Spleen (tissue), 7 donors: ENCODE measurements around the gene DNAJC1.

Experiments
- POLR2A ChIP-seq, 3 donors: fragments of 450-650 bp; IDR thresholded peaks; one replicate each; pipeline ENCODE4 v1.5.1; 2017; ENCODE audit warnings: antibody characterized with exemption in 3 of 3, mild to moderate bottlenecking in 1 of 3
- POLR2AphosphoS5 ChIP-seq, 3 donors: sonication (generic); formaldehyde crosslinking; IDR thresholded peaks; one replicate each; pipeline ENCODE4 v1.5.1; 2017; ENCODE audit warnings: antibody characterized with exemption in 3 of 3
- TF ChIP-seq, protein P1 (sequence below), 11 experiments: fragments of 200-600 bp in 7 of 11; fragments of 450-650 bp in 4 of 11; sonication (generic) in 4 of 11; IDR thresholded peaks in 8 of 11; conservative IDR thresholded peaks in 3 of 11; 1 replicate in 7 of 11; 2 replicates in 4 of 11; pipeline versions ENCODE4 v1.4.0 to v1.8.0; 2016 to 2021; ENCODE audit warnings: antibody characterized with exemption in 11 of 11, inconsistent platforms in 4 of 11, mild to moderate bottlenecking in 1 of 11
- donor health status: DM: no; HTN: no; CAD: no; lungs with moderate emphysema.
- donor health status: DM: no; HTN: no; CAD: no.
- donor health status: DM: no; HTN: no; CAD: no.

DNA sequence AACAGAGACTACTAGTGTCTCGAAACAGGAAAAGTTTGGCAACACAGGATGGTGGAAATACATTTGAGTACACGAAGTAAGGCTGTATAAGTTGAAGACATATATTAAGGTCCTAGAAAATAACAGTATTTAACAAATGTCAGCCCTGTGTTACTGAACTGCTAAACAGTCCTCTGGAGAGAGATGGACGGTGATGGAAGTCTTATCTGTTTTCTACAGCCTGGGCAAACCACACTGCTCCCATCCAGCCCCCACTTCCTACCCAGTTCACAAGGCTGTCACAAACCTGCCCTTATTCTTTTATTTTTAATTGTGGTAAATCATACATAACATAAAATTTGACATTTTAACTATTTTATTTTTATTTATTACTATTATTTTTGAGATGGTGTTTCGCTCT is 179.1 kb downstream of the DNAJC1 start:
- TF ChIP-seq, protein P1, sequence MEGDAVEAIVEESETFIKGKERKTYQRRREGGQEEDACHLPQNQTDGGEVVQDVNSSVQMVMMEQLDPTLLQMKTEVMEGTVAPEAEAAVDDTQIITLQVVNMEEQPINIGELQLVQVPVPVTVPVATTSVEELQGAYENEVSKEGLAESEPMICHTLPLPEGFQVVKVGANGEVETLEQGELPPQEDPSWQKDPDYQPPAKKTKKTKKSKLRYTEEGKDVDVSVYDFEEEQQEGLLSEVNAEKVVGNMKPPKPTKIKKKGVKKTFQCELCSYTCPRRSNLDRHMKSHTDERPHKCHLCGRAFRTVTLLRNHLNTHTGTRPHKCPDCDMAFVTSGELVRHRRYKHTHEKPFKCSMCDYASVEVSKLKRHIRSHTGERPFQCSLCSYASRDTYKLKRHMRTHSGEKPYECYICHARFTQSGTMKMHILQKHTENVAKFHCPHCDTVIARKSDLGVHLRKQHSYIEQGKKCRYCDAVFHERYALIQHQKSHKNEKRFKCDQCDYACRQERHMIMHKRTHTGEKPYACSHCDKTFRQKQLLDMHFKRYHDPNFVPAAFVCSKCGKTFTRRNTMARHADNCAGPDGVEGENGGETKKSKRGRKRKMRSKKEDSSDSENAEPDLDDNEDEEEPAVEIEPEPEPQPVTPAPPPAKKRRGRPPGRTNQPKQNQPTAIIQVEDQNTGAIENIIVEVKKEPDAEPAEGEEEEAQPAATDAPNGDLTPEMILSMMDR (IDR thresholded peaks at IDR 0.05 in 8 of 11, conservative IDR thresholded peaks at IDR 0.05 in 3 of 11): no peak
- TF ChIP-seq POLR2AphosphoS5 (IDR thresholded peaks at IDR 0.05): no peak
- no peak for TF ChIP-seq POLR2A (IDR thresholded peaks at IDR 0.05)
